GM21717 (cell line): Measurements from ENCODE around the gene SEMA6D.
"Not testable (repeated sequence)": the region's sequence is repeated elsewhere in the genome, so short reads cannot be mapped to it uniquely, and the experiment has no call there.

Source experiments
- ATAC-seq: cut with Tn5 transposase; IDR thresholded peaks from one replicate; pipeline ENCODE4 v1.9.1; 2021; ENCODE audit warnings: mild to moderate bottlenecking, moderate library complexity; ENCODE audit not compliant: unreplicated experiment

The SEMA6D gene

DNA sequence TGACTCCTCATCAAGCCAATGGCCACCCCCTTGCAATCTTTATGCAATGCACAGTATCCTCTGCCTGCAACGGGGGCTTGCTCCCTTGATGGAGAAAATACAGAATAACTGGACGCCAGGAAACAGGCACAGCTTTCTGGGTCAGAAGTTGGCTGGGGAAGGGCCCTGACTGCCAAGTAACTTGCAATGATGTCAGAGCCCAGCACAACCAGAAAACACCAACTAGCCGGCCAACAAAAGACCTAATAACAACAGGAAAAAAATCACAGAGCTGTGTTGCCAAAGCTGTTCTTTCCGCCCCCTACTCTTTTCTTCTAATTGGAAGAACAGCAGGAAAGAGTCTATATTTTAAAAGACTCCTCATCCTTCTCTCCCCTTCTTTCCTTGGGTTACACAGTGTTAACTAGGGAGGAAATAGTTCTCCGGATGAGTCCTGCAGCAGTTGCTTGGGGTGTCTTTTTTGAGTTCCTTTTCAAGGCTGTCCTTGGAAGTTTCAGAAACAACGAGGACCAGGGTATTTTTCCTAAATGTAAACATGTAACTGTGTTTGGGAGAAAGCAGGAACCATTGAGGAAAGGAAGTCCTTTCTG is 1.4 kb upstream of the SEMA6D start:
- no peak for ATAC-seq

DNA sequence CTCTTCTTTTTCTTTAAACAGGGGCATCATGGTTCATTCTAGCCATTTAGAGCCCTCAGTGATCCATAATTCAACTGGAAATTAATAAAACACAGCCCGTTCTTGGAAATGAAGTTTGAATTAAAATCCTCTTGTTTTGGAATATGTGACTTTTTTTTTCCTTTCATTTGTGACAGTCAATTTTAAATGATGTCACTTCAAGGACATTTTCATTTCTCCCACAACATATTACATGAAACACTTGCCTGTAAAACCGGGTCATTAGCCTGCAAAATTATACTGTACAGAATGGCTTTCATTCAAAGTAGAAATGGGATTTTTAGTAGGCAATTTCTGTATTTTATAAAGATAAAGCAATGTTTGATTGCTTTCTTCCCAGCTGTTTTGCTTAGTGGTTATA is 789 bp upstream of the SEMA6D start:
- no peak for ATAC-seq

DNA sequence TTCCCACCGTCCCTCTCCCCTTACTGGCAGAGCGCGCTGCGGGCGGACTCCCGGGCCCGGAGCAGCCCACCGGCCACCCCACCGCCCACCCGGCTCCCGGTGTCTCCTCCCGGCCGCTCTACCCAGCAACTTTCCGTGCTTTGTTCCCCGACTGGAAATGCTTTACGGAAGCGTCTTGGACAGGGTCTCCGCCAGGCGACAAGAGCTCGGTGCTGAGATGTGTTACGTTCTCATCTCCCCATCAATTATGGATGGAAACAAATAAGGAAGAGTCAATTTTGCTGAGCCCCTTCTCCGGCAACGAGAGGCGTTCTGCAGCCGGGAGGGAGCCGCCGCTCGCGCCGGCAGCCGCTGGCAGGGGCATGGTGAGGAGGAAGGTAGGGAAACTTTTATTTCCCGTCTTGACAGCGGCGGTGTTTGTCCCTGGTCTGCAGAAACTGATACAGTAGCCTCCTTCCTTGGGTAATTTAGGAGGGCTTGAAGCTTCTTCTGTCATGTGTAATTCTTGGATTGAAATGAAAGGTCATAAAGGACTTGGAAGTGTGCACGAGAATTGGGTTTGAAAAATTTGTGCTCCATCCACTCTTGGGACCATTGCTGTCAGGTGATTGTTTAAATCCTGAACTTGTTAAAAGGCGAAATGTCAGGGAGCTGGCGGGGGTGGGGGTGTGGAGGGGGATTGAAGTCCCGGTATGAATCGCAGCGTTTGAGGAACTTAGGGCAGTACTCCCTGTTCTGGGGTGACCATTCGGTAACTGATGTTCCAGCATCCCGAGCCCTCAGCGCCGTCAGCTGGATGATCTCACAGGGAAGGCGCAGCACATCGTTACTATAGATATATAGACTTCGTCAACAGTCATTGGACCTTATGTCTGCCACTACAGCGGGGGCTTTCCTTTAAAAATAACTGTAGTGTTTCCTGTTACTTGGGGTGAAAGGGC is 1.5 kb downstream of the SEMA6D start:
- no peak for ATAC-seq

DNA sequence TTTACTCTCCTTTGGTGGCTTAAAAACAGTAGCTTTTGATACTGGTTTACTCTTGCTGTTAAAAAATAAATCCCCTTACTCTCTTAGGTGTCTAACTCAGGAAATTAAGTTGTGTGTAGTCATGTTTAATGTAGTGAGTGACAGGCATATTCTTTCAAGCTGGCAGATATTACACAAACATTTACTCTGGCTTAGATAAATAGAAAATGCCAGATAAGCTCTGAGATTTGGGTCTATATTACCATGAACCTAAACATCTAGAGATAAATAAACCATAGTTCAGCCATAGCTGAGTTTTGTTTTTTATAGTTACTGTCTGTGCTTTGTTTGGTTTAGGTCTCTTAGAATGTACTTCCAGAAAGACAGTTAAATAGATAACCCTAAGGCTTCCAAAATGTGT is 2.4 kb downstream of the SEMA6D start:
- no peak for ATAC-seq

DNA sequence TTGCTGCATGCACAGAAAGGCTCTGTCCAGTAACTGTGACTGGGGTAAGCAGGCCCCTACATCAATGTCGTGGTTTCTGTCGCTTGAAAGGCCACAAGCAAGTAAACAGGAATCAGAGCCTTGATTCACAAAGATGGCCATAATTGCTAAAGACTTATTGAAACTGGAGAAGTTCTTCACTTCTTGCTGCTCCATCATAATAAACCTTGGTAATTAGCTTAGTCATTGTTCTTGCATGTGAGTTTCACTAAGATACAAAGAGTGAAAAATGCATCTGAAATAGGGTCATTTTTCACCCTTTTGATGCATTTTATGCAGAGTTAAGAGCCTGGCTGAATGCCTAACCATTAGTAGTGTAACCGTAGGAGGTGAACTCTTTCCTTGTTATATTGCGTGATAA is 3.2 kb downstream of the SEMA6D start:
- no peak for ATAC-seq

DNA sequence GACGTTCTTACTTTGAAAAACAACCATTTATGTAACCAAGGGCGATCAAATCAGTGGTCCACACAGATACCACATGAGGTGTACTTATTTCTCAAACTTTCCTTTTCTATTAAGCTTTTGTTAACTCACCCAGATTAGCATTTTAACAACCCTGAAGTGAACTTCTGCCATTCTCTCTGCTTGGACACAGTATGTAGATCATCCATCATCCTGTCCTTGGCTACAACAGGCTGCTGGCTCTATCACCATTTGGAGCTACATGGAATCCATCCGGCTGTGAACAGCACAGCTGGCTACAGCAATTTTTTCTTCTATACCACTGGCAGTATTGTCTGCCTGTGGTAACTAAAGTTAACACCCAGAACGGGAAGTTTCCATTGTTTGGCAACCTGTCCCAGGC is 4.4 kb downstream of the SEMA6D start:
- ATAC-seq = no peak

DNA sequence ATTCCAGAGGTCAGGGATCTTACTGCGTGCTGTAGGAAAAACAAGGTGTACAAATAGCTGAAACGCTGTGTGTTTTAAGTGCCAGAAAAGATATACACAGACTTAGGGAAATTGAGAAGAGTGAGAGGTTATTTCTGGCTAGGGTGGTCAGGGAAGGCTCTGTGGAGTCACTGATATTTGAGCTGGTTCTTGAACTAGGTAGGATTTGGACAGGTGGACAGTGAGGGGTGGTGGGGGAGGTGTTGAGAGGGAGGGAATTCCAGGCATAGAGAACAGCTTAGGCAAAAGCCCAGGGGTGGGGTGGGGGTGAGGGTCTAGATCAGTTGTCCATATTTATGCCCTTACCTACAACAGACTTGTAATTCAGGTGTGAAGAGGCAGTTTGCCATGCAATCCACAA is 7.0 kb downstream of the SEMA6D start:
- ATAC-seq = no peak

DNA sequence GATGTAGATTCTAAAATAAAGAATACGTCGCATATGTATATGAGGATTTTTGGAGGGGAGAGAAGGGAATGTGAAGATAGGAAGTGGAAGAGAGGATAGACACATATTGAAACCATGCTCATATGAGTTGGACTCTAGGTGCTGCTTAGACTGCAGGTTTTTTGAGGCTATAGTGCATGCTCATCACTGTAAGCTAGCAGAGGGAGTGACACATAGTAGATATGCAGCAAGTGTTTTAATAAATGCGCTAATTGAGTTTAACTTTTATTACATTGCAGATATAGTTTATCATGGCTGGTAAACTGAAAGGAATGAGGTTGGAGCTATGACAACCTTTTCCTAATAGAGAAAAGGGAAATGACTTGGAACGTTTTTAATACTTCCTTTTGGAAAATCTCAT is 7.7 kb downstream of the SEMA6D start:
- no peak for ATAC-seq

DNA sequence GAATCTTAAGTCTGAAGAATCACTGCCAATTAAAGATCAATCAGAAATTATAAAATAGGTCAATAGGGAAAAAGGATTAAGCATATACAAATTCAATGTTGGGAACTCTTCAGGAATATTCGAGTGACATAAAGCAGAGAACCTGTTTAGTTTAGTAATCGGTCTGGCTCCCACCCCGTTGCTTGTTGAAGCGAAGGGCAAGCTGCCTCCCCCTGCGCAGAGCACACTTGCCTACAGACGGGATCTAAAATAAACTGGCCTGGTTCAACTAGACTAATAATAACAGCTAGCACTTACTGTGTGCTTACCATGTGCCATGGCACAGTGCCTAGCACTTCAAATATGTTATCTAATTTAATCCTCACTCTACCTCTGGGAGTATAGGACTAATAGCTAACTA is 8.6 kb downstream of the SEMA6D start:
- ATAC-seq = no peak

DNA sequence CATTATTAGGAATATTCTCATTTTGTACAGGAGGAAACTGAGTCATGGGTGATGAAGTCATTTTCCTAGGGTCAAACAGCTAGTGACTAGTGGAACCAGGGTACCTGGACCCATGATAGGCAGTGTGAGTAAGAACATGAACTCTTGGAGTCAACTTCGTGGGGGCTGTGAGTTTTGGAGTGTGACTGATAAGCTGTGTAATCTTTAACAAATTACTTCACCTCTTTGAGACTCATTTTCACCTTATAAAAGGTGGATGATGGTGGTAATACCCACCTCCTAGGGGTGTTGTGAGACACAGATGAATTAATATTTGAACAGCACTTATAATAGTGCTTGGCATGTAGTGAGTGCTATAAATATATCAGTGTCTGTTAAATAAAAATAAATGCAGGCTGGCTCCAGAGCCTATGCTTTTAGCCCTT is 9.1 kb downstream of the SEMA6D start:
- no peak for ATAC-seq

DNA sequence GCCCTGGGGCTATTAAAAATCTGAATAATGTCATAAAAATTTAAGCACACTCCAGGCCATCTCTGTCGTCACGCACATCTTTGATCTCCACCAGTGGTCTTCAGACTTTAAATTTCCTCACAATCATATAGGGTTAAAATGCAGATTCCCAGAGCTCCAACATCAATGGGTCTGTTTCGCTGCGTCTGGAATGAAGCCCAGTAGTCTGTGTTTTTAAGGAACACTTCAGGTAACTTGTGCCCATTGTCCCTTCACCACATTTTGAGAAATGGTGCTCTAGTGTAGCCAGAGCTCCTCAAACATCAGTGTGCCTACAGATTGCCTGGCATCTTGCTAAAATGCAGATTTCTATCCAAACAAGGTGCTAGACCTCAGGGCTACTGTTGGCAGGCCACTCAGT is 9.8 kb downstream of the SEMA6D start:
- no peak for ATAC-seq

DNA sequence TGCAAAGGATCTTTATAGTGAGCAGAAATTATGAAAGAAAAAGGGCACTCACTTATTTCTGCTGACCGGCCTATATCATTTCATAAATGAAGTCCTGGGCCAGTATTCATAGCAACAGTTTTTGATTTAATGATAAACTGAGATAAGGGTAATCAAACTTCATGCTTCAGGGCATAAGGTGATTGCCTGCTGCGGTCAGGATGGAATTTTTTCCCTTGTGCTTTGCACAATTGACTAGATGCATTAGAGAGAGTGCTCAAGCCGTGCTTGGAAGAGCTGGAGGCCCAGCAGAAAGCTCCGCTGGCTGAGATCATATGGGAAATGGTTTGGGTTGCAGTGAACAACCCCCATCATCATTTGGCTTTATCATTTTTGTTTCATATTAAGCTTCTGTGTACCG is 10.4 kb downstream of the SEMA6D start:
- no peak for ATAC-seq

DNA sequence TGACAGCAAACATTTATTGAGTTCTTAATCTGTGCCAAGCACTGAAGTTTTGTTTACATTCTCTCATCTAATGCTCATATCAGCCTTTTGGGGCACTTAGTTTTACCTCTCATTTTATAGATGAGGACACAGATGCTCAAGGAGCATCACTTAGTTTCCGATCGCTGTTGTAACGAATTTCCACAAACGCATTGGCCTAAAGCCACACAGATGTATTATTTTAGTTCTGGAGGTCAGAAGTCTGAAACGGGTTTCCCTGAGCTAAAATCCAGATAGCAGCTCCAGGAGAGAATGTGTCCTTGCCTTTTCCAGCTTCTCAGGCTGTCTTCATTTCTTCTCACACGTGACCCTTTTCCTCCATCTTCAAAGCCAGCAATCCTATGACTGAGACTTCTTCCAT is 11.1 kb downstream of the SEMA6D start:
- no peak for ATAC-seq

DNA sequence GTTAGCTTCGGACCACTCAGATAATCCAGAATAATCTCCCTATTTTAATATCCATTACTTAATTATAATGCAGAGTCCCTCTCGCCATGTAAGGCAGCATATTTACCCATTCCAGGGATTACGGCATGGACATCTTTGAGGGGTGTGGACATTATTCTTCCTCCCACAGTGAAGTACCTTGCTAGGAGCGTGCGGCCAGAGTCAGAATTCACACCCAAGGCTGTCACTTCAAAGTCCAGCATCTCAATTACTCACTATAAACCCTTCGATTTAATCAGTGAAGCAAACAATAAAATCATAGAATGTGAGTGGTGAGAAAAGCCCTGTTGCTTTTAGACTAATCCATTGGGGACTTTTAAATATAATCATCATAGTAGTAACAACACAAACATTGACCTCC is 11.6 kb downstream of the SEMA6D start:
- no peak for ATAC-seq

DNA sequence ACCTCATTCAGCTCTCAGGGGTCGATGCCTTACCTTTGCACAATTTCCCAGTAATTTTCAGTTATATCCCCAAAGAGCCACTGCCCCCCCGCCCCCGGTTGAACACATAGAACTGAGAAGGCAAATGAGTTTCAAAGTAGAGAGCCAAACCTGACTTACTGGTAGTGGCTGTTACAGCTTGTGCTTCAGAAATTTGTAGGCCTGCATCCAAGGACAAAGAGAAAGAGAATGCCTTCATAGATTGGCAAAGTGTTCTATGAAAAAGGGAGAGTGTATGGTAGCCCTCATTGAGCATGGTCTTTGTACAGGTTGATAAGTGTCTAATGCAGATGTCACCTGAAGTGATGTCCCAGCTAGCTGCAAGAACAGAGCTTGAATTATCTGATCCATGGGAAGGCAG is 13.9 kb downstream of the SEMA6D start:
- no peak for ATAC-seq

DNA sequence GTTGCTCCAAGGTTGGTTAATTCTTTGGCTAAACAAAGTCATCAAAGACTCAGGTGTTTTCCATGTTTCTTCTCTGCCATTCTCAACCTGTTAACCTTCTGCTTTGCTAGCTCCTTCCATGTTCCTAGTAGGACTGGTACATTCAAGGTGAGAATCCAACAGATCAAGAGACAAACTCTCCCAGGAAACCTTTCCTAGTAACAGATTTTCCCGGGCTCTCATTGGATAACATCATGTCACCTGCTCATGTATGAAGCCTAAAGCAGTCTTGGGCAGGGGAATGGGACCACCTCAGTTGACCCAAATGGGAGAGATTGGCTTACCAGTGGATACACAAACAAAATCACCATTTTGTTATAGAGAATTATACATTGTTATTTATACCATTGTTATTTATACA is 14.9 kb downstream of the SEMA6D start:
- ATAC-seq = no peak

DNA sequence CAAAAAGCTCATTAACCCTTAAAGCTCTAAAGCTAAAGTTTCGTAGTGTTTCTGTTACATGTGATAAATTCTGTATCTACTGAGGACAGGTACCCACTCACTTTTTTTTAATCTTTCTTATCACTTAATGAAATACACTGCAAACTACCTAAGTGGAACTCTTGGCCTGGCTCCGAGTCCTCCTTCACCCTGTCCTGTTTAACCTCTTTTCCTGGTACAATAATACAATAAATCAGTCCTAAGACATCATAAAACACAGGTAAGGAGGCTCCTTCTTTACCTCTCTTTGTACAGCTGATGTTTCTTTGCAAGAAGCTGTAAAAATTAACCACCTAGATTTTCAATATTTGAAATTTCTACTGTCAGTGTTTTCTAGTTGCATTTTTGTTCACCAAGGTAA is 15.8 kb downstream of the SEMA6D start:
- ATAC-seq = no peak

DNA sequence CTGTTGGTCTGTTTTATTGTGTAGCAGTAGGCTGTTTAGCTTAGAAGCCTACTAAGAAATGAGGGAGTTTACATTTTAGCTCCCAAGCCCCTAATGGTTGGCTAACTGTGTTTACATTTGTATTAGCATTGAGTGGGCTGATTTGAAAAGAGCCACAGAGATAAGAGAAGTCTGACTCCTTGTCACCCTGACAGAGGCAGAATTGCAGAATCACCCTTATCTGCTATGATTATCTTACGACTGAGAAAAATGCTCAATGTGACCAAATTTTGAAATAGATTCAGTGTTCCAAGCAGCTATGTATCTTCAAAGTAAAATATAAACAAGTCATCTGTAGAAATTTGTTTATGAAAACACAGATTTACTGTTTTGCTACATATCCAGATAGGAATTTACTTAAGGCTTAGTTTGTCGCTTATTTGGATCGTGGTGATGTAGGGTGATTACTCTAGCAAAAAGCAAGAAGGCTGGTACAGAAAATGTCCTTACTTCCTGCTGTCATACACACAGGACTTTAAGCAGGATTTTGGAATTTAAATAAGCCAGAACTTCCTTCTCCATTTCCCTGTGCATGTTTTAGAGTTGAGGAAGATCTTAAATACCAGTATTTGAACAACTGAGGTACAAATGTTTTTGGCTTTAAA is 19.0 kb downstream of the SEMA6D start:
- no peak for ATAC-seq

DNA sequence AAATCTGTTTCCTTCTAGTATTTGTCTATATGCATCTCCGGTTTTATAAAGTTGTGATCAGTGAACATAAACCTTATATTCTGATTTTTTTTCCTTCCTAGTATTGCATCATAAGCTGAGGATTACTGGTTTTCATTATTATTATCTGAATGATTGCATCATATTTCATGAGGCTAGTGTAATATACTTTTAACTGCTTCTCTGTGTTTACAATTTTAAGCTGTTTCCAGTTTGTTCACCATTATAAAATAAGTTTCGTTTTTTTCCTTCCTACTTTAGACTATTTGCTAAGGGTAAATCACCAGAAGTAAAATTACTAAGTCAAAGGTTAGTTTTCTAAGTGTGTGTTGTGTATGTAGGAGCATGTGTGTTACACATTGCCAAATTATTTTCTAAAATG is 20.2 kb downstream of the SEMA6D start:
- no peak for ATAC-seq

DNA sequence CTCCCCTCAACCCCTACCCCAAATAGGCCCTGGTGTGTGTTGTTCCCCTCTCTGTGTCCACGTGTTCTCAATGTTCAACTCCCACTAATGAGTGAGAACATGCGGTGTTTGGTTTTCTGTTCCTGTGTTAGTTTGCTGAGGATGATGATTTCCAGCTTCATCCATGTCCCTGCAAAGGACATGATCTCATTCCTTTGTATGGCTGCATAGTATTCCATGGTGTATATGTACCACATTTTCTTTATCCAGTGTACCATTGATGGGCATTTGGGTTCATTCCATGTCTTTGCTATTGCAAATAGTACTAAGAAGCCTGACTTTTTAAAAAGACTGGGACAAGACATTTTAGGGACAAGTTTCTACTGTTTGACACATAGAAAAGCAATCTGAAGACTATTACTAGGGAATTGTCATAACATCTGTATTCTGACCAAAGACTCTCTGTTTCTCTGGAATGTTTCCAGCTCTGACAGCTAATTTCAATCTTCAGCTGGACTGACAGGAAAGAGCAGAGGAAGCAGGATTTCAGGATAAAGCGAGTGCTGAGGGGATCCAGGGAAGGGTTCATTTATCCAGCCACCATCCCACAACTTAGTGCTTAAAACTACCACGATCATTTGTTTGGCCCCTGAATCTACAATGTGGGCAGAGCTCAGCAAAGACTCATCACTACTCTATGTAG is 21.0 kb downstream of the SEMA6D start:
- ATAC-seq = not testable (repeated sequence)

DNA sequence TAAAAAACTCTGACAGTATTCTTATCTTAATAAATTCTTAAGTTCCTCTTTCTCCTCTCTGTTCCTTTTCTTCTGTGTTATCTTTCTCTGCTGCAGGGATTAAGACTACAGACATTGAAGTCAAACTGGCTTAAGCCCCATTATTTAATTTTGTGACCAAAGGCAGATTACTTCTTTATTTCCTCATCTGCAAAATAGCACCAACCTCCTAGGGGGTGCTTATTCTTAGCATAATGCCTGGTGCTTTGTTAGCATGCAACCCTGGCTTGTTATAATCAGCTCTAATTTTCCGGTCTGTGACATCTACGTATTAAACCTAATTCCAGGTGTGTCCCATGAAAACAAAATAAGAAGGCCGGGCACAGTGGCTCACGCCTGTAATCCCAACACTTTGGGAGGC is 23.8 kb downstream of the SEMA6D start:
- ATAC-seq = no peak

DNA sequence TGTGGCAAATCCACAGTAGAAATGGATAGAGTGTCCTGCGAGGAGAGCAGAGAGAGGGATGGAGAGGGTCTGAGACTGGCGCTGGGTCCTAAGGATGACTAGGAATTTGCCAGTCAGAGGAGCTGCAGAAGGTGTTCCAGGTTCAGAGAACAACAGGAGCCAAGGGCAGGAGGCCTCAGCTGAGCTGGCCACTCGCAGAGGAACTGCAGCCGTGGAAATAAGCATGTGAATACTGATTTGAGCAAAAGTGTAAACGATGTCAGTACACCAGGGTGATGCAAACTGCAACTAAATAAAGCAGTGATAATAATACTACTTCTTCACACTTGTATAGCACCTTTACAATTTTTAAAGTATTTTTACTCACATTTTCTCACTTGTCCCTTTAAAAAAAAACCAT is 24.6 kb downstream of the SEMA6D start:
- ATAC-seq = no peak
